ENCODE data around the gene KCNJ5. TPM values are rescaled to one million over a fixed set of nuclear protein-coding genes. Genes with fewer than 3 reads are reported as not detected.

The KCNJ5 gene
- total and polyA plus RNA-seq, 7 experiments from 2014 or later, result 0.11 to 0.24 (median 0.17) TPM; not detected in 4

GRCh38 chr11:128962896-128963295, 71.7 kb downstream of the KCNJ5 start:
- H3K36me3 Mint-ChIP-seq, result peaks cover 0 to 7% (median 0%) of the 10 kb centered on the region in 5 donors
- no peaks in the 10 kb centered on the region for H3K9me3 Mint-ChIP-seq
- peaks cover 0 to 7% (median 0%) of the 10 kb centered on the region in 5 donors for H3K27me3 Mint-ChIP-seq
- no peak for ATAC-seq
- peaks cover 0 to 36% (median 4%) of the 10 kb centered on the region in 7 donors for H3K4me1 Mint-ChIP-seq
- Histone ChIP-seq H3K9me3 (ENCODE audit: control insufficient read depth in 2 of 3, low read length in 3 of 3) (no peaks in the 10 kb centered on the region), H3K27ac (ENCODE audit: low read depth, low read length) (no peak overlapping the region), H3K4me3 (ENCODE audit: low read length) (no peak overlapping the region), H3K36me3 (ENCODE audit: control insufficient read depth in 2 of 3, insufficient read depth in 3 of 3, low read length in 3 of 3) (no peaks in the 10 kb centered on the region), H3K4me1 (ENCODE audit: control insufficient read depth in 2 of 2, insufficient read depth in 2 of 2, low read length in 2 of 2) (peaks cover 0 to 5% of the 10 kb centered on the region in 2 donors), H3K27me3 (ENCODE audit: control insufficient read depth in 2 of 2, insufficient read depth in 2 of 2, low read length in 2 of 2) (no peaks in the 10 kb centered on the region)
- no peak overlapping the region for H3K27ac Mint-ChIP-seq
- ChIA-PET POLR2A (no interaction called here), CTCF (interaction anchor here (0.6 to 1.2 kb wide), 3 partner anchors 10 to 79 kb away, joined by 3 to 4 read pairs (median 3); no protein-coding TSS in a partner anchor)
- H3K4me3 Mint-ChIP-seq, result no peak overlapping the region
- intact Hi-C loops (cut with micrococcal nuclease), result loop anchor here in 1 of 2 donors (10.0 kb wide), 2 partner anchors 322 to 928 kb away; no protein-coding TSS in a partner anchor
- DNase-seq, result no peak

DNA sequence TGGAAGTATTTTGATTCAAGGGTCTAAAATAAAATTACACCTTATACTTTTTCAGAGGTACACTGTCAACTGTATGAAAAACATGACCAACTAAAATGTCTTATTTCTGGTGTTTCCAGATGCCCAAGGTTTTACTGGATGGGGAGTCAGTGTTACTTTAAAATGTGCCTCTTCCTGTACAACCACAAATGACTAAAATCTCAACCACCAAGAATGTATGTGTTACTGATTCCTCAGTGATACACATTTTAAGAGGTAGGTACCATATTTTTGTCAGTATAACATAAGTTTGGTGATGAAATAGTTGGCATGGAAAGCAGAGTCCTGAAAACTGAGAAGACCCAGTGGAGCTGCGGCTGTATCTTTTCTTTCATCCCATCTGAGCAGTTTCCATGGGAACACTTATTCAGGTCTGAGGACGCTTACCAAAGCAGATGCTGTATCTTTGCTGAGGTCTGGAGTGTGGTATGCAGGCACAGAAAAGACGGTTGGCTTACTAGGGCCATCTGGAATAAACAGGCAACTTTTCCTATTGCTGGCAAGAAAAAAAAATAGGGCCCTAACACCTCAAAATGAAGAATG, 72.7 kb downstream of the KCNJ5 start:
- ChIA-PET POLR2A (no interaction called here), CTCF (interaction anchor here (0.7 kb wide), 1 partner anchor 24 kb away, joined by 3 read pairs; no protein-coding TSS in a partner anchor)
- H3K4me3 Mint-ChIP-seq, result peak overlapping the region in 1 of 10 donors; percentile 70
- intact Hi-C loops (cut with micrococcal nuclease), result loop anchor here in 1 of 2 donors (10.0 kb wide), 2 partner anchors 321 to 929 kb away; no protein-coding TSS in a partner anchor
- Histone ChIP-seq H3K4me3 (ENCODE audit: low read length) (no peak overlapping the region), H3K4me1 (ENCODE audit: control insufficient read depth in 2 of 2, insufficient read depth in 2 of 2, low read length in 2 of 2) (peaks cover 0 to 5% of the 10 kb centered on the region in 2 donors), H3K36me3 (ENCODE audit: control insufficient read depth in 2 of 3, insufficient read depth in 3 of 3, low read length in 3 of 3) (no peaks in the 10 kb centered on the region), H3K27me3 (ENCODE audit: control insufficient read depth in 2 of 2, insufficient read depth in 2 of 2, low read length in 2 of 2) (no peaks in the 10 kb centered on the region), H3K9me3 (ENCODE audit: control insufficient read depth in 2 of 3, low read length in 3 of 3) (no peaks in the 10 kb centered on the region), H3K27ac (ENCODE audit: low read depth, low read length) (no peak overlapping the region)
- no peaks in the 10 kb centered on the region for H3K9me3 Mint-ChIP-seq
- peaks cover 0 to 36% (median 4%) of the 10 kb centered on the region in 7 donors for H3K4me1 Mint-ChIP-seq
- H3K27me3 Mint-ChIP-seq, result peaks cover 0 to 4% (median 0%) of the 10 kb centered on the region in 5 donors
- no peak for DNase-seq
- peak overlapping the region in 2 of 9 donors; percentile 39 to 65 for H3K27ac Mint-ChIP-seq
- peaks cover 0 to 7% (median 0%) of the 10 kb centered on the region in 5 donors for H3K36me3 Mint-ChIP-seq
- ATAC-seq, result no peak

GRCh38 chr11:128964463-128964930, 73.3 kb downstream of the KCNJ5 start:
- peaks cover 0 to 2% (median 0%) of the 10 kb centered on the region in 3 experiments for H3K36me3 ChIP-seq (ENCODE audit: control insufficient read depth in 2 of 3, insufficient read depth in 3 of 3, low read length in 3 of 3)
- intact Hi-C loops (cut with micrococcal nuclease), result loop anchor here in 1 of 2 donors (10.0 kb wide), 2 partner anchors 320 to 930 kb away; no protein-coding TSS in a partner anchor
- Mint-ChIP-seq H3K4me1 (peaks cover 0 to 37% (median 4%) of the 10 kb centered on the region in 7 donors), H3K9me3 (no peaks in the 10 kb centered on the region), H3K36me3 (peaks cover 0 to 7% (median 0%) of the 10 kb centered on the region in 5 donors), H3K27ac (peak overlapping the region in 3 of 9 donors; percentile 36 to 65 (median 39)), H3K4me3 (peak overlapping the region in 1 of 10 donors; percentile 70), H3K27me3 (no peaks in the 10 kb centered on the region)
- H3K4me1 ChIP-seq (ENCODE audit: control insufficient read depth in 2 of 2, insufficient read depth in 2 of 2, low read length in 2 of 2), result peaks cover 0 to 5% of the 10 kb centered on the region in 2 donors
- ATAC-seq (no peak), DNase-seq (no peak)
- ChIA-PET CTCF (interaction anchor here (0.7 kb wide), 1 partner anchor 24 kb away, joined by 3 read pairs; no protein-coding TSS in a partner anchor), POLR2A (no interaction called here)
- H3K27ac ChIP-seq (ENCODE audit: low read depth, low read length), result no peak overlapping the region
- no peak overlapping the region for H3K4me3 ChIP-seq (ENCODE audit: low read length)
- no peaks in the 10 kb centered on the region for H3K27me3 ChIP-seq (ENCODE audit: control insufficient read depth in 2 of 2, insufficient read depth in 2 of 2, low read length in 2 of 2)
- no peaks in the 10 kb centered on the region for H3K9me3 ChIP-seq (ENCODE audit: control insufficient read depth in 2 of 3, low read length in 3 of 3)

GRCh38 chr11:128965485-128965884, 74.3 kb downstream of the KCNJ5 start:
- Histone ChIP-seq H3K36me3 (ENCODE audit: control insufficient read depth in 2 of 3, insufficient read depth in 3 of 3, low read length in 3 of 3) (peaks cover 0 to 9% (median 0%) of the 10 kb centered on the region in 3 experiments), H3K9me3 (ENCODE audit: control insufficient read depth in 2 of 3, low read length in 3 of 3) (no peaks in the 10 kb centered on the region), H3K4me1 (ENCODE audit: control insufficient read depth in 2 of 2, insufficient read depth in 2 of 2, low read length in 2 of 2) (peaks cover 0 to 5% of the 10 kb centered on the region in 2 donors), H3K4me3 (ENCODE audit: low read length) (no peak overlapping the region), H3K27me3 (ENCODE audit: control insufficient read depth in 2 of 2, insufficient read depth in 2 of 2, low read length in 2 of 2) (no peaks in the 10 kb centered on the region), H3K27ac (ENCODE audit: low read depth, low read length) (no peak overlapping the region)
- H3K36me3 Mint-ChIP-seq, result peaks cover 2 to 13% (median 10%) of the 10 kb centered on the region in 5 donors
- H3K4me3 Mint-ChIP-seq, result peak overlapping the region in 1 of 10 donors; percentile 70
- peak overlapping the region in 1 of 9 donors; percentile 51 for H3K27ac Mint-ChIP-seq
- ChIA-PET CTCF (no interaction called here), POLR2A (no interaction called here)
- peaks cover 0 to 47% (median 7%) of the 10 kb centered on the region in 7 donors for H3K4me1 Mint-ChIP-seq
- DNase-seq, result no peak
- ATAC-seq, result peak; percentile 44
- no peaks in the 10 kb centered on the region for H3K9me3 Mint-ChIP-seq
- no peaks in the 10 kb centered on the region for H3K27me3 Mint-ChIP-seq
- intact Hi-C loops (cut with micrococcal nuclease), result loop anchor here in 1 of 2 donors (10.0 kb wide), 2 partner anchors 319 to 931 kb away; no protein-coding TSS in a partner anchor

DNA sequence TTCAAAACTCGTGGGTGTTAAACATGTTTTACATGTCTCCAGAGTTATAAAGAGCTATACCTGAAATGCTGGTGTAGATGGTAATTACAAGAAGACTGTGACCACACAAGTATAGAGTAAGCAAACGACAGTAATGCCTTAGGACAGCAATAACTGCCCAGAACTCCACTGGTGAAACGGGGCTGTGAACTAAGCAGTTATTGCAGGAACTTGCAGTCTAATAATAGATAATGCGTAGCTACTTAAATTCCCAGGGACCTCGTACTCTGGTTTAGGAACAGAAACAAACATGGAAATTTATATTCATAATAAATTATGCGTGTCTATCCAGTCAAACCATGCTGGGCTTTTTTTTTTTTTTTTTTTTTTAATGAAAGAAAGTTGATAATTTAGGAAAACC, 76.4 kb downstream of the KCNJ5 start:
- CTCF ChIA-PET, result no interaction called here
- peaks cover 8 to 26% (median 23%) of the 10 kb centered on the region in 5 donors for H3K36me3 Mint-ChIP-seq
- no peaks in the 10 kb centered on the region for H3K9me3 Mint-ChIP-seq

GRCh38 chr11:128968916-128969315, 77.8 kb downstream of the KCNJ5 start:
- Mint-ChIP-seq H3K27me3 (no peaks in the 10 kb centered on the region), H3K4me3 (no peak overlapping the region), H3K36me3 (peaks cover 9 to 37% (median 30%) of the 10 kb centered on the region in 5 donors), H3K9me3 (no peaks in the 10 kb centered on the region), H3K27ac (no peak overlapping the region), H3K4me1 (peaks cover 0 to 47% (median 9%) of the 10 kb centered on the region in 7 donors)
- peaks cover 0 to 25% (median 0%) of the 10 kb centered on the region in 3 experiments for H3K36me3 ChIP-seq (ENCODE audit: control insufficient read depth in 2 of 3, insufficient read depth in 3 of 3, low read length in 3 of 3)
- CTCF ChIA-PET, result no interaction called here
- H3K27ac ChIP-seq (ENCODE audit: low read depth, low read length), result no peak overlapping the region
- intact Hi-C loops (cut with micrococcal nuclease), result loop anchor here in 1 of 2 donors (10.0 kb wide), 2 partner anchors 316 to 934 kb away; no protein-coding TSS in a partner anchor
- peaks cover 0 to 5% of the 10 kb centered on the region in 2 donors for H3K4me1 ChIP-seq (ENCODE audit: control insufficient read depth in 2 of 2, insufficient read depth in 2 of 2, low read length in 2 of 2)
- ATAC-seq (no peak), DNase-seq (no peak)
- H3K9me3 ChIP-seq (ENCODE audit: control insufficient read depth in 2 of 3, low read length in 3 of 3), result no peaks in the 10 kb centered on the region
- H3K27me3 ChIP-seq (ENCODE audit: control insufficient read depth in 2 of 2, insufficient read depth in 2 of 2, low read length in 2 of 2), result no peaks in the 10 kb centered on the region
- POLR2A ChIA-PET, result no interaction called here
- H3K4me3 ChIP-seq (ENCODE audit: low read length), result no peak overlapping the region

More for the DNA sequence above, 76.4 kb downstream of the KCNJ5 start:
- DNase-seq, result no peak
- no peak overlapping the region for H3K27ac ChIP-seq (ENCODE audit: low read depth, low read length)
- H3K4me3 ChIP-seq (ENCODE audit: low read length), result no peak overlapping the region
- intact Hi-C loops (cut with micrococcal nuclease), result loop anchor here in 1 of 2 donors (10.0 kb wide), 2 partner anchors 317 to 933 kb away; no protein-coding TSS in a partner anchor
- H3K4me1 ChIP-seq (ENCODE audit: control insufficient read depth in 2 of 2, insufficient read depth in 2 of 2, low read length in 2 of 2), result peaks cover 0 to 5% of the 10 kb centered on the region in 2 donors
- Mint-ChIP-seq H3K4me3 (no peak overlapping the region), H3K27me3 (no peaks in the 10 kb centered on the region), H3K4me1 (peaks cover 0 to 59% (median 9%) of the 10 kb centered on the region in 7 donors), H3K27ac (no peak overlapping the region)
- no peaks in the 10 kb centered on the region for H3K9me3 ChIP-seq (ENCODE audit: control insufficient read depth in 2 of 3, low read length in 3 of 3)
- no peaks in the 10 kb centered on the region for H3K27me3 ChIP-seq (ENCODE audit: control insufficient read depth in 2 of 2, insufficient read depth in 2 of 2, low read length in 2 of 2)
- POLR2A ChIA-PET, result no interaction called here
- no peak for ATAC-seq
- H3K36me3 ChIP-seq (ENCODE audit: control insufficient read depth in 2 of 3, insufficient read depth in 3 of 3, low read length in 3 of 3), result peaks cover 0 to 18% (median 0%) of the 10 kb centered on the region in 3 experiments
